Kidney (tissue), 14 donors: Measurements from ENCODE around the gene CACTIN. TPM values are rescaled to one million over a fixed set of nuclear protein-coding genes. Genes with fewer than 3 reads are reported as not detected.

Source experiments
- DNase-seq, 5 donors: peaks; one replicate each; pipeline ENCODE4 v3.0.0-alpha.2; 2013 to 2020
- FAIRE-seq: peaks from 2 replicates; lab custom pipeline; 2012; peaks lifted over from hg19 to GRCh38; lab: Jason Lieb, UNC
- H3K27ac ChIP-seq, 2 donors: one replicate each; pipeline ENCODE4 v1.7.0; 2013; ENCODE audit warnings: low read depth in 2 of 2, low read length in 2 of 2, inconsistent platforms in 1 of 2
- H3K27me3 ChIP-seq: one replicate; pipeline ENCODE4 v1.7.1; 2013; ENCODE audit warnings: low read length, inconsistent platforms; ENCODE audit not compliant: control insufficient read depth, insufficient read depth
- H3K36me3 ChIP-seq, 3 donors: one replicate each; pipeline versions ENCODE4 v1.7.0 to v1.7.1; 2013; ENCODE audit warnings: low read length in 3 of 3, control low read depth in 1 of 3, inconsistent platforms in 1 of 3; ENCODE audit not compliant: insufficient read depth in 3 of 3, control insufficient read depth in 2 of 3
- H3K4me1 ChIP-seq, 3 donors: one replicate each; pipeline versions ENCODE4 v1.7.0 to v1.7.1; 2013; ENCODE audit warnings: low read length in 3 of 3, inconsistent platforms in 1 of 3, low read depth in 1 of 3; ENCODE audit not compliant: control insufficient read depth in 2 of 3, insufficient read depth in 2 of 3
- H3K4me3 ChIP-seq, 3 donors: one replicate each; pipeline versions ENCODE4 v1.7.0 to v1.8.1; 2013; ENCODE audit warnings: low read length in 3 of 3, control low read depth in 1 of 3, inconsistent platforms in 1 of 3
- H3K9ac ChIP-seq, 3 donors: one replicate each; pipeline versions ENCODE4 v1.7.0 to v1.7.1; 2013; ENCODE audit warnings: low read length in 3 of 3, control low read depth in 1 of 3, inconsistent platforms in 1 of 3
- H3K9me3 ChIP-seq, 3 donors: one replicate each; pipeline versions ENCODE4 v1.7.0 to v1.7.1; 2013; ENCODE audit warnings: low read length in 3 of 3, control low read depth in 1 of 3, inconsistent platforms in 1 of 3; ENCODE audit not compliant: control insufficient read depth in 2 of 3, insufficient read depth in 1 of 3
- intact Hi-C: fragments of 100-400 bp; cut with DNase I; formaldehyde crosslinking; loops from one replicate; pipeline ENCODE4 v1.11.1; 2022
- polyA plus RNA-seq: library from polyadenylated mRNA; stranded (reverse); fragments of 350-450 nt; fragmentation: Illumina TruSeq; extraction: RNeasy Lipid Tissue Mini Kit (QIAGEN cat#74804); gene quantifications from one replicate; pipeline ENCODE4 v1.2.3, GENCODE V29; 2014; ENCODE audit warnings: low read depth, low replicate concordance; ENCODE audit not compliant: insufficient read depth
- total RNA-seq: library from RNA; stranded (reverse); fragmentation: NEBNext Ultra II Directional; extraction: Animal tissue kit (Norgen Biotek cat#: 25700); gene quantifications from one replicate; pipeline ENCODE4 v1.2.1, GENCODE V29; 2021
- TF ChIP-seq, protein P1 (sequence below): IDR thresholded peaks from 3 replicates; pipeline ENCODE4 v1.5.1; 2012; ENCODE audit warnings: mild to moderate bottlenecking, moderate library complexity, borderline replicate concordance; ENCODE audit not compliant: insufficient read depth; ENCODE audit errors: extremely low read depth
- donor health status: control.
- donor health status: control.
- donor health status: control.
- donor health status: control.
- donor health status: control.
- donor health status: DM: yes; HTN: yes; CAD: no.
- donor health status: Normal renal cell carcinoma (clear cell type).

The CACTIN gene
- total and polyA plus RNA-seq, 2 donors from 2014 or later: 11.6 to 23.9 TPM

DNA sequence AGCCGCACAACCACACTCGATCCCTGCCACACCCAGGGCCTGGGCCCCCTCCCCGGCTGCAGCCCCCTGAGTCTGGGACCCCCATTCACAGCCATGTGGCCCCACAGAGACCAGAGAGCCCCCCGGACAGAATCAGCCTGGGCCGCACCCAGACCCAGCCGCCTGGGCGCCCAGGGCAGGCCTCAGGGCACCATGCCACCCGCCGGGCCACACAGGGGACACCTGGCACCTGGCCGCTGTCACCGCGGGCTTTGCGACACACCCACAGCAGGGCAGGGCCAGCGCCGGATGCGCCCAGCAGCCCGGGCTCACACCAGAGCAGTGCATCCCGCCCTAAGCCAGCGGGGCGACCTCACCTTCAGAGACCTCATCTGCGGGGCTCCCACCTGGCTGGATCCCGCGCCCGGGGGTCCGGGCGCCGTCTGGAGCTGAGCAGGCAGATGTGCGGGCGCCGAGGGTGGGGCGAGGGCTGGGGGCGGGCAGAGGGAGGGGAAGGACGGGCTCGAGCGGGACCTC, 20.4 kb downstream of the CACTIN start:
- peak in 1 of 5 donors; percentile 88 for DNase-seq
- Histone ChIP-seq H3K4me1 (peaks cover 4 to 33% (median 12%) of the 10 kb centered on the region in 3 donors), H3K27ac (peak overlapping the region; percentile 85 to 87), H3K9ac (peak overlapping the region in 1 of 3 donors; percentile 13), H3K27me3 (peaks cover 9% of the 10 kb centered on the region), H3K9me3 (peaks cover 0 to 2% (median 0%) of the 10 kb centered on the region in 3 donors), H3K4me3 (peak overlapping the region; percentile 45 to 53 (median 53)), H3K36me3 (no peaks in the 10 kb centered on the region)
- TF ChIP-seq, protein P1, sequence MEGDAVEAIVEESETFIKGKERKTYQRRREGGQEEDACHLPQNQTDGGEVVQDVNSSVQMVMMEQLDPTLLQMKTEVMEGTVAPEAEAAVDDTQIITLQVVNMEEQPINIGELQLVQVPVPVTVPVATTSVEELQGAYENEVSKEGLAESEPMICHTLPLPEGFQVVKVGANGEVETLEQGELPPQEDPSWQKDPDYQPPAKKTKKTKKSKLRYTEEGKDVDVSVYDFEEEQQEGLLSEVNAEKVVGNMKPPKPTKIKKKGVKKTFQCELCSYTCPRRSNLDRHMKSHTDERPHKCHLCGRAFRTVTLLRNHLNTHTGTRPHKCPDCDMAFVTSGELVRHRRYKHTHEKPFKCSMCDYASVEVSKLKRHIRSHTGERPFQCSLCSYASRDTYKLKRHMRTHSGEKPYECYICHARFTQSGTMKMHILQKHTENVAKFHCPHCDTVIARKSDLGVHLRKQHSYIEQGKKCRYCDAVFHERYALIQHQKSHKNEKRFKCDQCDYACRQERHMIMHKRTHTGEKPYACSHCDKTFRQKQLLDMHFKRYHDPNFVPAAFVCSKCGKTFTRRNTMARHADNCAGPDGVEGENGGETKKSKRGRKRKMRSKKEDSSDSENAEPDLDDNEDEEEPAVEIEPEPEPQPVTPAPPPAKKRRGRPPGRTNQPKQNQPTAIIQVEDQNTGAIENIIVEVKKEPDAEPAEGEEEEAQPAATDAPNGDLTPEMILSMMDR: no peak
- no peak for FAIRE-seq
- intact Hi-C loops: no loop called here

DNA sequence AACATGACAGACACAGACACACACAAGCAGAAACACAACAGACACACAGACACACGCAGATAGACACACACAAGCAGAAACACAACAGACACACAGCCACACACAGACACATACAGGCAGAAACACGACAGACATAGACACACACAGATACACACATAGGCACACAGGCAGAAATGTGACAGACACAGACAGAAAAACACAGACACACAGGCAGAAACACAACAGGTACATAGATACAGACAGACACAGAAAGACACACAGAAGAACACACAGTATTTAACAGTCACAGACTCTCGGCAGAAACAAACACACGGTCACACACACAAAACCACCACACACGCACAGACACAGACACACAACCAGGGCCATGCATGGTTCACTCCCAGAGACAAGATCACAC, 20.8 kb downstream of the CACTIN start:
- H3K27ac ChIP-seq: peak overlapping the region; percentile 25 to 85

DNA sequence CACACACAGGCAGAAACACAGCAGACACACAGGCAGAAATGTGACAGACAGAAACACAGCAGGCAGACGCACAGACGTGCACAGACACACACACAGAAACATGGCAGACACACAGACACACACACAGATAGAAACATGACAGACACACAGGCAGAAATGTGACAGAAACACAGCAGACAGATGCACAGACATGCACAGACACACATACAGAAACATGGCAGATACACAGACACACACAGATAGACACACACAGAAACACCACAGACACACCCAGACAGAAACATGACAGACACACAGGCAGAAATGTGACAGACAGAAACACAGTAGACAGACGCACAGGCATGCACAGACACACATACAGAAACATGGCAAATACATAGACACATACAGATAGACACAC, 21.2 kb downstream of the CACTIN start:
- TF ChIP-seq, protein P1: no peak
- H3K9me3 ChIP-seq: peaks cover 0 to 2% (median 0%) of the 10 kb centered on the region in 3 donors
- intact Hi-C loops: no loop called here
- peak overlapping the region in 1 of 2 donors; percentile 51 for H3K27ac ChIP-seq
- peaks cover 4 to 33% (median 12%) of the 10 kb centered on the region in 3 donors for H3K4me1 ChIP-seq
- peaks cover 9% of the 10 kb centered on the region for H3K27me3 ChIP-seq
- FAIRE-seq (no peak), DNase-seq (no peak)
- peak overlapping the region; percentile 45 to 53 (median 53) for H3K4me3 ChIP-seq
- H3K9ac ChIP-seq: peak overlapping the region in 1 of 3 donors; percentile 53
- no peaks in the 10 kb centered on the region for H3K36me3 ChIP-seq

More for the DNA sequence above, 20.8 kb downstream of the CACTIN start:
- DNase-seq (no peak), FAIRE-seq (no peak)
- intact Hi-C loops: no loop called here
- Histone ChIP-seq H3K27me3 (peaks cover 9% of the 10 kb centered on the region), H3K9ac (peak overlapping the region in 2 of 3 donors; percentile 13 to 53), H3K4me3 (peak overlapping the region; percentile 45 to 53 (median 53)), H3K9me3 (peaks cover 0 to 2% (median 0%) of the 10 kb centered on the region in 3 donors), H3K4me1 (peaks cover 4 to 33% (median 12%) of the 10 kb centered on the region in 3 donors), H3K36me3 (no peaks in the 10 kb centered on the region)
- TF ChIP-seq, protein P1: no peak
